Naive thymus-derived CD4-positive, alpha-beta T cell (primary cell): Measurements from ENCODE around the gene CXCL10. TPM values are rescaled to one million over a fixed set of nuclear protein-coding genes. Genes with fewer than 3 reads are reported as not detected.
"Not testable (repeated sequence)": the region's sequence is repeated elsewhere in the genome, so short reads cannot be mapped to it uniquely, and the experiment has no call there.

Source experiments
- ATAC-seq: fragments of 150-1000 bp; cut with Tn5 transposase; 2 replicates; pipeline ENCODE4 v1.10.0; 2021; ENCODE audit warnings: mild to moderate bottlenecking, moderate library complexity
- CTCF ChIA-PET: fragments of 350-600 bp; sonication (Branson Sonifier 250); formaldehyde crosslinking; loops from one replicate; lab custom pipeline; 2021; ENCODE audit warnings: antibody characterized with exemption; lab: Charles Lee
- POLR2A ChIA-PET: fragments of 350-600 bp; sonication (Branson Sonifier 250); formaldehyde crosslinking; loops from one replicate; lab custom pipeline; 2021; ENCODE audit warnings: antibody characterized with exemption, inconsistent platforms; lab: Charles Lee
- DNase-seq, 9 donors: peaks; one replicate each; pipeline versions ENCODE4 v3.0.0 to v3.0.0-alpha.2; 2020 to 2022; ENCODE audit warnings: mixed read lengths in 1 of 9
- H3K27ac ChIP-seq: one replicate; pipeline ENCODE4 v1.7.0; 2013; ENCODE audit warnings: mild to moderate bottlenecking, low read depth, low read length, moderate library complexity
- H3K27me3 ChIP-seq, 2 donors: one replicate each; pipeline ENCODE4 v1.7.0; 2013; ENCODE audit warnings: low read length in 2 of 2, mild to moderate bottlenecking in 2 of 2, moderate library complexity in 2 of 2; ENCODE audit not compliant: control insufficient read depth in 2 of 2, insufficient read depth in 2 of 2
- H3K36me3 ChIP-seq, 3 experiments: 1 replicate in 2 of 3; 2 replicates in 1 of 3; pipeline ENCODE4 v1.7.0; 2013; ENCODE audit warnings: low read length in 3 of 3, mild to moderate bottlenecking in 3 of 3, moderate library complexity in 1 of 3; ENCODE audit not compliant: insufficient read depth in 3 of 3, control insufficient read depth in 2 of 3
- H3K4me1 ChIP-seq, 2 donors: one replicate each; pipeline ENCODE4 v1.7.0; 2013; ENCODE audit warnings: low read length in 2 of 2, mild to moderate bottlenecking in 2 of 2, moderate library complexity in 1 of 2; ENCODE audit not compliant: control insufficient read depth in 2 of 2, insufficient read depth in 2 of 2
- H3K4me3 ChIP-seq: 2 replicates; pipeline ENCODE4 v1.7.0; 2013; ENCODE audit warnings: mild to moderate bottlenecking, low read length
- H3K9me3 ChIP-seq, 3 experiments: 1 replicate in 2 of 3; 2 replicates in 1 of 3; pipeline ENCODE4 v1.7.0; 2013; ENCODE audit warnings: low read length in 3 of 3; ENCODE audit not compliant: control insufficient read depth in 2 of 3
- H3K27ac Mint-ChIP-seq, 9 donors: one replicate each; pipeline ENCODE4 v1.8.0; 2020 to 2022; ENCODE audit warnings: mixed read lengths in 9 of 9, mild to moderate bottlenecking in 8 of 9, moderate library complexity in 5 of 9, inconsistent platforms in 2 of 9
- H3K27me3 Mint-ChIP-seq, 5 donors: one replicate each; pipeline ENCODE4 v1.8.0; 2021 to 2022; ENCODE audit warnings: mixed read lengths in 5 of 5, mild to moderate bottlenecking in 1 of 5
- H3K36me3 Mint-ChIP-seq, 5 donors: one replicate each; pipeline ENCODE4 v1.8.0; 2020 to 2022; ENCODE audit warnings: mixed read lengths in 5 of 5, mild to moderate bottlenecking in 3 of 5, inconsistent platforms in 1 of 5
- H3K4me1 Mint-ChIP-seq, 7 donors: one replicate each; pipeline ENCODE4 v1.8.0; 2020 to 2022; ENCODE audit warnings: mixed read lengths in 7 of 7, mild to moderate bottlenecking in 3 of 7, inconsistent platforms in 1 of 7
- H3K4me3 Mint-ChIP-seq, 10 donors: one replicate each; pipeline ENCODE4 v1.8.0; 2020 to 2022; ENCODE audit warnings: mild to moderate bottlenecking in 10 of 10, mixed read lengths in 10 of 10, moderate library complexity in 6 of 10, inconsistent platforms in 2 of 10
- H3K9me3 Mint-ChIP-seq, 11 donors: one replicate each; pipeline ENCODE4 v1.8.0; 2020 to 2022; ENCODE audit warnings: mixed read lengths in 11 of 11, mild to moderate bottlenecking in 4 of 11, inconsistent platforms in 1 of 11, moderate library complexity in 1 of 11
- intact Hi-C, 2 donors: fragments of 100-400 bp; cut with micrococcal nuclease; formaldehyde crosslinking; loops; one replicate each; pipeline ENCODE4 v1.15.1; 2023
- polyA plus RNA-seq, 2 donors: library from polyadenylated mRNA; unstranded; fragments of 300-500 nt; fragmentation: Illumina TruSeq; gene quantifications; one replicate each; pipeline ENCODE4 v1.2.3, GENCODE V29; 2021
- total RNA-seq, 6 experiments: library from RNA in 5 of 6; stranded (reverse) in 5 of 6; gene quantifications; 1 replicate in 5 of 6; 2 replicates in 1 of 6; pipeline ENCODE4 v1.2.3 and lab custom pipeline; 2021 to 2026

Gene CXCL10
- total and polyA plus RNA-seq, 7 experiments from 2014 or later, result 0.32 to 2.3 TPM; not detected in 5

GRCh38 chr4:76050560-76051050, 27.3 kb upstream of the CXCL10 start:
- H3K27ac Mint-ChIP-seq, POLR2A ChIA-PET, H3K27ac ChIP-seq, H3K4me1 ChIP-seq, intact Hi-C loops, H3K27me3 ChIP-seq, DNase-seq, H3K4me3 ChIP-seq, H3K36me3 Mint-ChIP-seq, H3K4me3 Mint-ChIP-seq, H3K36me3 ChIP-seq, CTCF ChIA-PET, H3K9me3 ChIP-seq, ATAC-seq, H3K9me3 Mint-ChIP-seq: not testable (repeated sequence)
- peaks cover 0 to 19% (median 5%) of the 10 kb centered on the region in 5 donors for H3K27me3 Mint-ChIP-seq
- peaks cover 0 to 13% (median 0%) of the 10 kb centered on the region in 7 donors for H3K4me1 Mint-ChIP-seq

- H3K27ac Mint-ChIP-seq, CTCF ChIA-PET, H3K36me3 ChIP-seq, H3K4me1 ChIP-seq, POLR2A ChIA-PET, H3K4me1 Mint-ChIP-seq, DNase-seq, H3K9me3 Mint-ChIP-seq, H3K36me3 Mint-ChIP-seq, intact Hi-C loops, H3K4me3 Mint-ChIP-seq, H3K4me3 ChIP-seq, H3K27me3 ChIP-seq, H3K9me3 ChIP-seq, ATAC-seq, H3K27ac ChIP-seq: not testable (repeated sequence)
- H3K27me3 Mint-ChIP-seq, result peaks cover 0 to 14% (median 0%) of the 10 kb centered on the region in 5 donors
These were observed 26.6 kb upstream of the CXCL10 start for GRCh38 chr4:76049860-76050416.

GRCh38 chr4:76044686-76045085, 21.4 kb upstream of the CXCL10 start:
- H3K27me3 ChIP-seq, H3K27ac Mint-ChIP-seq, ATAC-seq, H3K36me3 ChIP-seq, H3K4me3 Mint-ChIP-seq, H3K9me3 Mint-ChIP-seq, H3K4me3 ChIP-seq, H3K4me1 ChIP-seq, intact Hi-C loops, H3K36me3 Mint-ChIP-seq, H3K27ac ChIP-seq, CTCF ChIA-PET, DNase-seq, H3K9me3 ChIP-seq, POLR2A ChIA-PET, H3K4me1 Mint-ChIP-seq: not testable (repeated sequence)
- H3K27me3 Mint-ChIP-seq, result peaks cover 0 to 23% (median 0%) of the 10 kb centered on the region in 5 donors

DNA sequence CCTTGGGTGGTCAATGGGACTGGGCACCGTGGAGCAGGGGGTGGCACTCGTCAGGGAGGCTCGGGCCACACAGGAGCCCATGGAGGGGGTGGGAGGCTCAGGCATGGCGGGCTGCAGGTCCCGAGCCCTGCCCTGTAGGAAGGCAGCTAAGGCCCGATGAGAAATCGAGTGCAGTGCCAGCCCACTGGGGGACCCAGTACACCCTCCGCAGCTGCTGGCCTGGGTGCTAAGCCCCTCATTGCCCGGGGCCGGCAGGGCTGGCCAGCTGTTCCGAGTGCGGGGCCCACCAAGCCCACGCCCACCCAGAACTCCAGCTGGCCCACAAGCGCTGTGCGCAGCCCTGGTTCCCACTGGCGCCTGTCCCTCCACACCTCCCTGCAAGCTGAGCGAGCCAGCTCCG, 20.0 kb upstream of the CXCL10 start:
- H3K27me3 ChIP-seq, DNase-seq, ATAC-seq, H3K27ac ChIP-seq, H3K36me3 Mint-ChIP-seq, H3K4me1 Mint-ChIP-seq, H3K27ac Mint-ChIP-seq, CTCF ChIA-PET, H3K4me1 ChIP-seq, H3K4me3 Mint-ChIP-seq, H3K9me3 Mint-ChIP-seq, intact Hi-C loops, H3K36me3 ChIP-seq, H3K4me3 ChIP-seq, H3K9me3 ChIP-seq: not testable (repeated sequence)
- peaks cover 0 to 19% (median 0%) of the 10 kb centered on the region in 5 donors for H3K27me3 Mint-ChIP-seq
- POLR2A ChIA-PET, result interaction anchor here (0.6 kb wide), 1 partner anchor 1741 kb away, joined by 3 read pairs; no protein-coding TSS in a partner anchor

- H3K27ac ChIP-seq, H3K27ac Mint-ChIP-seq, H3K27me3 ChIP-seq, H3K4me3 ChIP-seq, ATAC-seq, H3K36me3 Mint-ChIP-seq, H3K36me3 ChIP-seq, H3K4me1 ChIP-seq, H3K9me3 ChIP-seq, DNase-seq, H3K4me3 Mint-ChIP-seq, CTCF ChIA-PET, intact Hi-C loops, H3K4me1 Mint-ChIP-seq, POLR2A ChIA-PET, H3K9me3 Mint-ChIP-seq: not testable (repeated sequence)
- peaks cover 0 to 15% (median 0%) of the 10 kb centered on the region in 5 donors for H3K27me3 Mint-ChIP-seq
These were observed 19.1 kb upstream of the CXCL10 start for GRCh38 chr4:76042241-76042998.

GRCh38 chr4:76036855-76037254, 13.6 kb upstream of the CXCL10 start:
- Histone ChIP-seq H3K4me3 (no peak overlapping the region), H3K9me3 (no peaks in the 10 kb centered on the region), H3K36me3 (no peaks in the 10 kb centered on the region), H3K27ac (no peak overlapping the region), H3K4me1 (no peaks in the 10 kb centered on the region), H3K27me3 (no peaks in the 10 kb centered on the region)
- no peak overlapping the region for H3K4me3 Mint-ChIP-seq
- peaks cover 0 to 8% (median 0%) of the 10 kb centered on the region in 5 donors for H3K27me3 Mint-ChIP-seq
- H3K27ac Mint-ChIP-seq, result no peak overlapping the region
- H3K4me1 Mint-ChIP-seq, result peaks cover 0 to 17% (median 0%) of the 10 kb centered on the region in 7 donors
- intact Hi-C loops, result loop anchor here in 1 of 2 donors (2.0 kb wide), 1 partner anchor 14 kb away; the partner anchor contains the start of gene CXCL10
- no peak for ATAC-seq
- ChIA-PET POLR2A (no interaction called here), CTCF (interaction anchor here (0.5 kb wide), 1 partner anchor 59 kb away, joined by 4 read pairs; no protein-coding TSS in a partner anchor)
- H3K9me3 Mint-ChIP-seq, result no peaks in the 10 kb centered on the region
- DNase-seq, result no peak
- no peaks in the 10 kb centered on the region for H3K36me3 Mint-ChIP-seq
